K562 (cell line): Measurements from ENCODE around the gene UBTD1. TPM values are rescaled to one million over a fixed set of nuclear protein-coding genes. Genes with fewer than 3 reads are reported as not detected.
"Not testable (repeated sequence)": the region's sequence is repeated elsewhere in the genome, so short reads cannot be mapped to it uniquely, and the experiment has no call there.

ENCODE experiments used
- ATAC-seq: fragments of 200-7000 bp; cut with Tn5 transposase; 3 replicates; pipeline ENCODE4 v1.9.1; 2020; ENCODE audit warnings: moderate library complexity
- BruUV-seq: library from RNA; stranded (reverse); fragments of 400-500 nt; replicated peaks from 2 replicates; lab custom pipeline; 2021; lab: Mats Ljungman, UMichigan
- CTCF ChIA-PET: fragments of 300-600 bp; formaldehyde crosslinking; extraction: SDS; loops from one replicate; lab custom pipeline; 2021; ENCODE audit warnings: low intra/inter-chr PET ratio; lab: Yijun Ruan, JAX
- POLR2A ChIA-PET: fragments of 300-600, 350-650 bp; sonication (Branson Sonifier 250); formaldehyde crosslinking; extraction: SDS; loops from one replicate; lab custom pipeline; 2021; ENCODE audit warnings: antibody characterized with exemption, inconsistent platforms; lab: Yijun Ruan, JAX
- DNase-seq, 4 experiments: peaks; one replicate each; pipeline versions ENCODE4 v3.0.0 to v3.0.0-alpha.2; 2011 to 2018; ENCODE audit warnings: low spot score in 3 of 4, mixed read lengths in 3 of 4; ENCODE audit errors: extremely low read depth in 1 of 4
- FAIRE-seq: peaks from 2 replicates; lab custom pipeline; 2011; peaks lifted over from hg19 to GRCh38; lab: Jason Lieb, UNC
- H2AFZ ChIP-seq: 2 replicates; pipeline ENCODE4 v1.6.0; 2011; ENCODE audit warnings: low read depth, low read length, control low read depth, inconsistent platforms
- H3K27ac ChIP-seq: fragments of 200-600 bp; 3 replicates; pipeline ENCODE4 v1.8.0; 2011; ENCODE audit warnings: low read depth, mild to moderate bottlenecking, control low read depth, inconsistent platforms, low read length, moderate library complexity, mixed read lengths; ENCODE audit errors: extremely low read depth
- H3K27me3 ChIP-seq, 2 experiments: fragments of 300-600 bp in 1 of 2; 2 replicates in 1 of 2; 3 replicates in 1 of 2; pipeline versions ENCODE4 v1.6.0 to v1.8.0; 2011; ENCODE audit warnings: inconsistent platforms in 2 of 2, low read length in 2 of 2, mild to moderate bottlenecking in 1 of 2, mixed read lengths in 1 of 2, moderate library complexity in 1 of 2; ENCODE audit not compliant: control insufficient read depth in 2 of 2, insufficient read depth in 2 of 2
- H3K36me3 ChIP-seq: fragments of 300-600 bp; 3 replicates; pipeline ENCODE4 v1.8.0; 2011; ENCODE audit warnings: mild to moderate bottlenecking, low read length, inconsistent platforms; ENCODE audit not compliant: control insufficient read depth, insufficient read depth
- H3K4me1 ChIP-seq, 2 experiments: fragments of 200-600 bp in 1 of 2; replicated peaks in 1 of 2; 2 replicates in 1 of 2; 3 replicates in 1 of 2; pipeline versions ENCODE4 v1.5.1 to v1.8.0; 2011; ENCODE audit warnings: inconsistent platforms in 2 of 2, low read length in 2 of 2, mild to moderate bottlenecking in 1 of 2, mixed read lengths in 1 of 2, moderate library complexity in 1 of 2; ENCODE audit not compliant: control insufficient read depth in 2 of 2, insufficient read depth in 2 of 2
- H3K4me2 ChIP-seq: 2 replicates; pipeline ENCODE4 v1.6.1; 2011; ENCODE audit warnings: low read length, control low read depth, inconsistent platforms, mixed read lengths; ENCODE audit not compliant: insufficient read depth
- H3K4me3 ChIP-seq: fragments of 200-600 bp; sonication (generic), shearing (Covaris generic); 2 replicates; pipeline ENCODE4 v1.5.1; 2016; ENCODE audit warnings: control low read depth, inconsistent platforms
- H3K79me2 ChIP-seq: fragments of 200-600 bp; 3 replicates; pipeline ENCODE4 v1.8.0; 2011; ENCODE audit warnings: low read length, inconsistent platforms; ENCODE audit not compliant: control insufficient read depth, insufficient read depth
- H3K9ac ChIP-seq, 2 experiments: 2 replicates each; pipeline versions ENCODE4 v1.6.0 to v1.6.1; 2011; ENCODE audit warnings: low read depth in 2 of 2, low read length in 2 of 2, control low read depth in 1 of 2, inconsistent platforms in 1 of 2, mild to moderate bottlenecking in 1 of 2, mixed read lengths in 1 of 2; ENCODE audit not compliant: insufficient read depth in 1 of 2
- H3K9me1 ChIP-seq: one replicate; pipeline ENCODE4 v1.6.0; 2011; ENCODE audit warnings: inconsistent platforms, mild to moderate bottlenecking, low read length, moderate library complexity; ENCODE audit not compliant: control insufficient read depth, insufficient read depth
- H3K9me3 ChIP-seq: replicated peaks from 2 replicates; pipeline ENCODE4 v1.5.1; 2011; ENCODE audit warnings: low read depth, low read length, inconsistent platforms; ENCODE audit not compliant: control insufficient read depth, insufficient read depth
- H4K20me1 ChIP-seq: replicated peaks from 2 replicates; pipeline ENCODE4 v1.6.1; 2011; ENCODE audit warnings: low read length, inconsistent platforms, mixed read lengths; ENCODE audit not compliant: control insufficient read depth, insufficient read depth
- ZNF24 ChIP-seq: fragments of 450-650 bp; IDR thresholded peaks from 2 replicates; pipeline ENCODE4 v1.6.1; 2016
- ZNF316 ChIP-seq: fragments of 450-650 bp; IDR thresholded peaks from 2 replicates; pipeline ENCODE4 v1.6.1; 2016
- WGBS: fragments of 100-300 bp; shearing (Covaris generic); methylation state at CpG from one replicate; pipeline ENCODE4 v1.1.6; 2016; ENCODE audit warnings: low coverage, mixed read lengths; ENCODE audit not compliant: insufficient coverage; ENCODE audit errors: missing lambda C conversion rate; 5-methylcytosine and 5-hydroxymethylcytosine counted together
- in situ Hi-C: fragments of 300-500 bp; cut with MboI; formaldehyde crosslinking; loops from 4 replicates; pipeline ENCODE4 v1.15.0; 2018; ENCODE audit warnings: inconsistent platforms, mixed read lengths
- intact Hi-C: fragments of 100-400 bp; cut with micrococcal nuclease; formaldehyde crosslinking; loops from 2 replicates; pipeline ENCODE4 v1.14.2; 2022
- polyA plus RNA-seq, 8 experiments: library from polyadenylated mRNA; depleted of rRNA in 4 of 8; stranded (reverse) in 5 of 8; unstranded in 3 of 8; fragments of >200 nt; fragmentation: Nextera tagmentation in 2 of 8; fragmentation: Illumina TruSeq in 1 of 8; extraction: Ambion mirVana in 2 of 8; extraction: Trizol in 1 of 8; gene quantifications; 2 replicates each; pipeline versions ENCODE4 v1.2.1 to v1.2.3, GENCODE V29; 2011 to 2014; ENCODE audit warnings: inconsistent platforms in 1 of 8, missing spikeins in 1 of 8
- total RNA-seq, 7 experiments: library from RNA; depleted of rRNA in 6 of 7; stranded (reverse); fragments of >200 nt in 6 of 7; fragmentation: Illumina TruSeq in 2 of 7; extraction: Trizol in 2 of 7; gene quantifications; 2 replicates each; pipeline versions ENCODE4 v1.2.1 to v1.2.3, GENCODE V29; 2011 to 2021; ENCODE audit warnings: low replicate concordance in 1 of 7

The UBTD1 gene
- total and polyA plus RNA-seq, 9 of the 15 experiments (the other 6 are each of a cell fraction or from before 2014, with no cell fraction given), result 0.08 to 1.6 (median 0.81) TPM; not detected in 1

- H3K79me2 ChIP-seq, POLR2A ChIA-PET, H3K9me1 ChIP-seq, H4K20me1 ChIP-seq, ATAC-seq, H3K4me3 ChIP-seq, H2AFZ ChIP-seq, DNase-seq, BruUV-seq, FAIRE-seq, H3K4me1 ChIP-seq, H3K4me2 ChIP-seq, H3K9ac ChIP-seq, H3K9me3 ChIP-seq, in situ Hi-C loops, CTCF ChIA-PET, H3K36me3 ChIP-seq, H3K27ac ChIP-seq, intact Hi-C loops: not testable (repeated sequence)
- peaks cover 0 to 14% of the 10 kb centered on the region in 2 experiments; a peak in 2 of 5 replicates for H3K27me3 ChIP-seq
- WGBS, result no CpG with 5 or more reads among the region's 29 CpGs
Measured at GRCh38 chr10:97528876-97529275, 30.2 kb downstream of the UBTD1 start.

- Histone ChIP-seq H3K9me1 (no peaks in the 10 kb centered on the region), H4K20me1 (no peaks in the 10 kb centered on the region), H3K79me2 (no peaks in the 10 kb centered on the region), H3K27me3 (peaks cover 0 to 4% of the 10 kb centered on the region in 2 experiments; a peak in 2 of 5 replicates), H3K27ac (no peak overlapping the region), H3K4me1 (no peaks in the 10 kb centered on the region; a peak in 2 of 5 replicates), H3K9me3 (no peaks in the 10 kb centered on the region), H3K4me3 (no peak overlapping the region), H3K9ac (no peak overlapping the region; a peak in 1 of 4 replicates), H2AFZ (no peak overlapping the region), H3K4me2 (no peak overlapping the region; the same call in 1 of the 2 replicates), H3K36me3 (no peaks in the 10 kb centered on the region)
- 29% methylated on average over 8 of the region's 14 CpGs for WGBS
- BruUV-seq, result no TSS peak
- ATAC-seq (peak; percentile 32; the same call in 2 of the 3 replicates), DNase-seq (no peak), FAIRE-seq (peak; percentile 6)
- POLR2A ChIA-PET, result interaction anchor here (0.5 to 0.7 kb wide), 4 partner anchors 10 to 587 kb away, joined by 3 read pairs; no protein-coding TSS in a partner anchor
- intact Hi-C loops (no loop called here), in situ Hi-C loops (no loop called here)
- TF ChIP-seq ZNF24 (peak; percentile 89), ZNF316 (no peak)
- CTCF ChIA-PET, result no interaction called here
Measured at GRCh38 chr10:97529685-97530465, 31.2 kb downstream of the UBTD1 start.
